GM19023 (cell line): ENCODE measurements around the gene ZDHHC24.

Experiments
- ATAC-seq: cut with Tn5 transposase; IDR thresholded peaks from one replicate; pipeline ENCODE4 v1.9.1; 2021; ENCODE audit warnings: mild to moderate bottlenecking, moderate library complexity; ENCODE audit not compliant: unreplicated experiment

Gene ZDHHC24

DNA sequence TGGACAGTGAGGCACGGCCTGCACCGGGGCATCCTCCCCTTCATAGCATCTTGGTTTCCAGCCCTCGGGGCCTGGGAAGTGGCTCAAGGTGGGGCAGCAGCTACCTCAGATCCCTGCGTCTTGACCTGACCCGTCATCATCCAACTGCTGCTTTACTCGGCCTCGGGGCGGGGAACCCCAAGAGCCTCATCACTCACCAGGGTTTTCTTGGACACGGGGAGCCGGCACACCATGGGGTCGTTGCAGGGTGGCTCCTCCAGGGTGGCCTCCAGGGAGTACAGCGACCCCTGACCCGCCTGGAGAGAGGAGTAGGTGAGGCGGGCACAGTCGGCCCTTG lies 21.9 kb upstream of the ZDHHC24 start:
- no peak for ATAC-seq

DNA sequence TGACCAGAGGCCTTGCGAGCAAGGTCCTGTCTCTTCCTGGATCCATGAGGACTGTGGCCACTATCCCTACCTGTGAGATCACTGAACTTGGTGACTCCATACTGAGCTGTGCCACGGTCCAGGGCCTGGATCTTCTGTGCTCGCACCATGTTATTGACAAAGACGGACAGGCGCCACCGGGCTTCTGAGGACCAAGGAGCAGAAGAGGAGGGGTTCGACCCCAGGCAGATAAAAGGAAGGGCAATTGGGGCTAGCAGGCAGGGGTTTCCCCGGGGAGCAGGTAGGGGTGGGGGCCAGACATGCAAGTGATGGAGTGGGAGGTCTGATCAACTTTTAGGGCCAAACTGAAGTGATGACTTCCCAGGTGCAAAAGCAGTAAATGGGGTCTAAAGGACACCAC lies 20.4 kb upstream of the ZDHHC24 start:
- no peak for ATAC-seq

- no peak for ATAC-seq
Measured at GRCh38 chr11:66564984-66565383, 19.1 kb upstream of the ZDHHC24 start.

DNA sequence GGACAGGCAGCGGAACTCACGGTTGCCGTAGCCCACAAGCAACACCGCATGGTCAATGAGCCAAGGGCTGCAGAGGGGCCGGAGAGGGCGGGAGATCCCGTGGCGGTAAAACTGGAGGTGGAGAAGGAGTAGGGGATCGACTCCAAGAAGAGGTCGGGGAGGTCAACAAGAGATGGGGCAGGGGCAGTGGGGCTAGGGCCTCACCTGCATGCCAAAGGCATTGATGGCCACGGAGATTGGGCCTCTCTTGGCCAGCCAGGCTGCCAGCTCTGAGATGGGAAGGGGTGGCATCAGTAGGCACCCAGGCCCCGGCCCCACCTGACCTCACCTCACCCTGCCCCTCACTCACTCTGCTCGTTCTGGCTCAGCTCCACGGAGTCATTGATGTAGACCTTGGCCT lies 18.7 kb upstream of the ZDHHC24 start:
- ATAC-seq: no peak

DNA sequence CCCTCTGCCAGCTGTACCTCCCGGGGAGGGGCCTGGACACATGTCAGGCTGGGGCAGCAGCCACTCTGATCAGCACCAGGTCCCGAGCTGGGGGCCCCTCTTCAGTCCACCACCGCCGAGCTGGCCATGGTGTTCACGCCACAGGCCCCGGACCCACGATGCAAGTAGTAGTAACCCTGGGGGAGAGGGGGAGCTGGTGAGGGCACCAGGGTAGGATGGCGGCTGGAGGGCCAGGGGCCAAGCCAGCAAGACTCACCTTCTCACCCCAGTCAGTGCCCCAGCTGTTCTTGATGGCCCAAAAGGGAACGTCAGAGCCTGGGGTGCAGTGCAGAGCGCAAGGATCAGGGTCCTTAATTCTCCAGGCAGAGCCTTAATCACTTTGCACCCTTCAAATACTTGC lies 18.0 kb upstream of the ZDHHC24 start:
- no peak for ATAC-seq

DNA sequence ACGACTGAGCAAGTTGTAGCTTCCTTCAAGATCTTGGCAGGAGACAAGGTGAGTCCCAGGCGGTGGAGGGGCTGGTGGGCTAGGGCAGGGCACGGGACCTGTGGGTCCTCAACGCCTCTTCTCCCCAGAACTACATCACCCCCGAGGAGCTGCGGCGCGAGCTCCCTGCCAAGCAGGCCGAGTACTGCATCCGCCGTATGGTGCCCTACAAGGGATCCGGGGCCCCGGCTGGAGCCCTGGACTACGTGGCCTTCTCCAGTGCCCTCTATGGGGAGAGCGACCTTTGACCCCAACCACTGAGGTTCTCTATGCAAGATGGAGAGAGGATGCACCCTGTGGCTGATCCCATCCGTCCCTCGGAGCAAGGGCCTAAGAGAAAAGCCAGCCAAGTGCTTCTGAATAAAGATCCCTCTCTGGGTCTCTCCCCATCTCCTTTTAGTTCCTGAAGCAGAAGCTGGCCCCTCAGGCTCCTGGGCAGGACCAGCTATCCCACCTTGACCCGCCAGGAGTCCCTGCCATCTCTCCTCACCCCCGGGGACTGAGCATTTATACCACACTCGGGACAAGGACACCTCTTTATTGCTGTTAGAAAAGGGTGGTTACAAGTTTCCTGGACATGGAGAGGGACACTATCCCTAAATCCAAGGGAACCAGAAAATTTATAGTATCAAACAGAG lies 17.2 kb upstream of the ZDHHC24 start:
- no peak for ATAC-seq

DNA sequence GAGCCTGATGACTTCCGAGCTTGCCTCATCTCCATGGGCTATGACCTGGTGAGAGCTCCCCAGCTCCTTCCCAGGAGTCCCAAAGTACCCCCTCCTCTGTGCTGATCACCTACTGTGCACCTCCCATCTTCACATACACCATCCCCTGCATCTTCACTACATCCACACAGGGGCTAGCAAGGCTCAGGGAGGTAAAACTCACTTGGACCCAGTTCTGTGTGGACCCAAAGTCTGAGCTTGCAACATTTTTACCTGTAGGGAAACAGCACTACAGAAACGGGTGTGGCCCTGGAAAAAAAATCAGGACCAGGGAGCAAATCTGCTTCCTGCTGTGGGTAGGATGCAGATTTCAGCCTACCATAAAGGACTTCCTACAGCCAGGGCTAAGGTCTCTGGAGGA lies 16.4 kb upstream of the ZDHHC24 start:
- no peak for ATAC-seq

- ATAC-seq: no peak
Measured at GRCh38 chr11:66561975-66562248, 16.1 kb upstream of the ZDHHC24 start.

GRCh38 chr11:66561178-66561974 lies 15.5 kb upstream of the ZDHHC24 start:
- ATAC-seq: no peak

GRCh38 chr11:66559866-66560676 lies 14.2 kb upstream of the ZDHHC24 start:
- no peak for ATAC-seq

DNA sequence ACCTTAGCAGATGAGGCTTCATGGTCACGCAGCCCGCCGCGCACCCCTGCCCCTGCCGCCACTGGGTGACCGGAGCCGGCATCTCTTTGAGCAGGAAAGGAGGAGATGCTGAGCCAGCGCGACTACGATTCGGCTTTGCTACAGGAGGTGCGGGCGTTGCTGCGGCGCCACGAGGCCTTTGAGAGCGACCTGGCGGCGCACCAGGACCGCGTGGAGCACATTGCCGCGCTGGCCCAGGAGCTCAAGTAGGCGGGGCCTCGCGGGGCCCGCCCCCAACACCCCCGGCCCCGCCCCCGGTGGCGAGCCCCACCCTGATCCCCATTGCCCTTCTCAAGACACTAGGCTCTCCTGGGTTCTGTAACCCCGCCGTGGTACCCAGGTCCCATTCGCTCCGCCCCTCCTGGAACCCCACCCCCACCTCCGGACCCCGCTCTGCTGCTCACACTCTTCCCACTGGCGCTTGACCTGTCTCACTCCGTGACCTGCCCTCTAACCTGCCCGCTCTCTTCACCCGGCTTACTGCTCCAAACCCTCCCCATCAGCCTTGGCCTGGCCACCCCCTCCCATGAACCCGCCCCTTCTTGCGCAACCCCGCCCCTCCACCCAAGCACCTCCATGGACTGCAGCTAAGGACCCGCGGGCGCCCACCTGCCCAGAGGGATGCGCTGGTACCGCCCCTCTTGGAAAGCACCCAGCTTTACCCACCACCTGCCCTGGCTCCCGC lies 13.5 kb upstream of the ZDHHC24 start:
- ATAC-seq: no peak

- no peak for ATAC-seq
Measured at GRCh38 chr11:66557733-66558326, 12.0 kb upstream of the ZDHHC24 start.

DNA sequence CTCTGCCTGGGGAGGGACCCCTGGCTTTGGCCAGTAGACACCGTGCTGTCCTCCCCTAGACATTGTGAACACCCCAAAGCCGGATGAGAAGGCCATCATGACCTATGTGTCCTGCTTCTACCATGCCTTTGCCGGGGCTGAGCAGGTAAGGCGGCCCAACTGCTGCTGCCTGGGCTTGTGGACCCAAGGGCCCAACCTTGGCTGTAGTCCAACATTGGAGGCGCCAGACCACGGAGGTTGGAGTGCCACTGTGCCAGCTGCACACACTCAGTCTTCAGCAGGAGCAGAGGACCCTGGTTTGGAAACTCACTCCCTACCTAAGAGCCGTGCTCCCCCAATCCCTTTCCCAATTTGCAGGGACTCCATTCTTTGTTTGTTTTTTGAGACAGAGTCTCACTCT lies 10.2 kb upstream of the ZDHHC24 start:
- ATAC-seq: no peak

DNA sequence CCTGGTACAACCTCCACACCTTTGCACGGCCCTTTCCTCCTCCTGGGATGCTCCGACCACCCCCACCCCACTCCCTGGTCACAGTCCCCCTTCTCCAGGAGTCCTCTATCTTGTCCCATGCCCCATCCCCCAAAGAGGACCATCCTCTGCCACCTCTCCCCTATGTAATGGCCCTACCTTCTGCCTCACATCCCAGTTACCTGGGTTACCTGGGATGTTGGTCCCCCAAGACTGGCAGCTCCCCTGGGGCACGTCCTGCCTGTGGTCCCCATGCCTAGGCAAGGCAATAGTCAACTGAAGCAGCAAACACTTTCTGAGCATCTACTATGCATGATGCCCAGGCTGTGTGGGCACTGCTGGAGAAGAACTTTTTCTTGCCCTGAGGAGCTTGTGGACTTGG lies 9.6 kb upstream of the ZDHHC24 start:
- no peak for ATAC-seq

GRCh38 chr11:66554602-66555001 lies 8.8 kb upstream of the ZDHHC24 start:
- ATAC-seq: no peak

- ATAC-seq: no peak
Measured at GRCh38 chr11:66550887-66551286, 5.0 kb upstream of the ZDHHC24 start.

DNA sequence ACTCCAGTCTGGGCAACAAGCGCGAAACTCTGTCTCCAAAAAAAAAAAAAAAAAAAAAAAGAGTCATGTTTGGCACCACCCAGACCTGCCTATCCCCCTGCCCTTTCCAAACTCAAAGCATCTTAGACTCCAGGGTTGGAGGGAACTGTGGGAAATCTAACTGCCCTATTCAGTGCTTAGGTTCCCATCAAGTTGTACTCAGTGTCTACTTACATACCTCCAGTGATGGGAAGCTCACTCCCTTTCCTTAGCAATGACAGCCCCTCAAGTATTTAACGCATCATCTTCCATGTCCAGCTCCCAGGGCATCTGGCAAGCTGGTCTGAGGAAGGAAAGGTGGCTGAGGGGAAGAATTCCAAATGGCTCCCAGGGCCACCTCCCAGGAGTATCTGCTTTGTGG lies 3.8 kb upstream of the ZDHHC24 start:
- ATAC-seq: no peak

- ATAC-seq: no peak
Measured at GRCh38 chr11:66548774-66549630, 3.2 kb upstream of the ZDHHC24 start.

DNA sequence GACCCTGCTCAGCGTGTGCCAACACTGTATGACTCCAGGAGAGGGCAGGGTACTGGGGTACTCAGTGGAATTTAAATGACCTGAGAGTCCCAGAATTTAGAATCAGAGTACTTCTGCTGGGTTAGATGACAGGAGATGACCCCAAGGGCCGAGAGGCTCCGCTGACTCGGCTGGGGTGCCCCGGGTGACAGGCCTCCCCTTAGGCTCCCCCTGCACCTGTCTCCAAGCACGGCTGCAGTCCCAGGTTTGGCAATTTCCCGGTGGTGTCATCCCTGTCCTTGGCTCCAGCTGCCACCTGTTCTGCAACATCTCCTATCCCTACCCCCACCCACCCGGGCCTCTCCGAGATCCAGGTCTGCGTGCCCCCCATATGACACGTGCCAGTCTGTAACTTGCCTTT lies 2.2 kb upstream of the ZDHHC24 start:
- ATAC-seq: no peak

DNA sequence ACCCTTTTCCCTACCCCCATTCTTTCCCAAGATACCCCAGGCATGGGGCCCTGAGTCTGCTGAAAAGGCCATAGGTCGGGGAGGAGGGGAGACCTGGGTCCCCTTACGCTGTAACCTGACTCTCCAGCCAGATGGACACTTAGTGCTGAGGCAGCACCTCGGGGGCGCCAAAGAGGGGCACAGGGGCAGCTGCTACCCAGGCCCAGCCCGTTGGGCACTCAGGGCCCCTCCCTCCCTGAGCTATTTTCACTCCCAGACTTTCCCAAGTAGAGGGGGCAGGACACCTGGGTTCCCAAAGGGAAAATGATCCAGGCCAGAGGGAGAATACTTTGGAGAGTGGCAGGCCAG lies 1.8 kb upstream of the ZDHHC24 start:
- no peak for ATAC-seq
